HCT116 (cell line): ENCODE data around the gene PITHD1. TPM values are rescaled to one million over a fixed set of nuclear protein-coding genes. Genes with fewer than 3 reads are reported as not detected.

Experiments used
- ATAC-seq: fragments of 200-7000 bp; cut with Tn5 transposase; 2 replicates; pipeline ENCODE4 v1.9.1; 2020; ENCODE audit warnings: mild to moderate bottlenecking, moderate library complexity
- BruUV-seq: library from RNA; stranded (reverse); fragments of 400-500 nt; replicated peaks from 2 replicates; lab custom pipeline; 2021; lab: Mats Ljungman, UMichigan
- CTCF ChIA-PET: fragments of 300-600 bp; sonication (Branson Sonifier 250); formaldehyde crosslinking; loops from one replicate; lab custom pipeline; 2021; ENCODE audit warnings: antibody characterized with exemption; lab: Charles Lee
- POLR2A ChIA-PET: fragments of 300-600, 350-600 bp; sonication (Branson Sonifier 250); formaldehyde crosslinking; loops from one replicate; lab custom pipeline; 2021; ENCODE audit warnings: antibody characterized with exemption; lab: Charles Lee
- RAD21 ChIA-PET, 2 experiments: fragments of 300-600 bp; sonication (Branson Sonifier 250); formaldehyde crosslinking; loops; one replicate each; lab custom pipeline; 2023; ENCODE audit warnings: low total read pairs in 2 of 2; ENCODE audit not compliant: uncharacterized antibody in 2 of 2, unreplicated experiment in 2 of 2, low non-redundant PET in 1 of 2; lab: Charles Lee
- DNase-seq: peaks from one replicate; pipeline ENCODE4 v3.0.0-alpha.2; 2010; ENCODE audit warnings: low read depth, low spot score
- H2AFZ ChIP-seq: fragments of 200-600 bp; shearing (Covaris generic), sonication (generic); 2 replicates; pipeline ENCODE4 v1.6.1; 2017; ENCODE audit warnings: low read depth, mixed run types, mixed read lengths, antibody characterized with exemption, low read length; ENCODE audit not compliant: poor library complexity, severe bottlenecking
- H3K27ac ChIP-seq: 2 replicates; pipeline ENCODE4 v1.5.1; 2012; ENCODE audit warnings: low read depth, low read length
- H3K27me3 ChIP-seq: fragments of 200-600 bp; sonication (generic); 2 replicates; pipeline ENCODE4 v1.6.1; 2016; ENCODE audit warnings: mixed run types, low read length, mixed read lengths; ENCODE audit not compliant: insufficient read depth
- H3K36me3 ChIP-seq, 2 experiments: fragments of 200-500 bp in 1 of 2; fragments of 200-600 bp in 1 of 2; sonication (Bioruptor generic) in 1 of 2; sonication (generic) in 1 of 2; 2 replicates each; pipeline versions ENCODE4 v1.5.1 to v1.6.1; 2014 to 2016; ENCODE audit warnings: low read length in 2 of 2, inconsistent platforms in 1 of 2, mixed read lengths in 1 of 2, mixed run types in 1 of 2; ENCODE audit not compliant: insufficient read depth in 2 of 2, control insufficient read depth in 1 of 2
- H3K4me1 ChIP-seq, 2 experiments: fragments of 200-600 bp in 1 of 2; sonication (generic) in 1 of 2; 2 replicates each; pipeline versions ENCODE4 v1.5.1 to v1.6.1; 2012 to 2017; ENCODE audit warnings: low read length in 2 of 2, inconsistent platforms in 1 of 2, mild to moderate bottlenecking in 1 of 2, mixed read lengths in 1 of 2, mixed run types in 1 of 2, moderate library complexity in 1 of 2; ENCODE audit not compliant: insufficient read depth in 2 of 2, control insufficient read depth in 1 of 2
- H3K4me2 ChIP-seq: fragments of 200-600 bp; sonication (generic); 2 replicates; pipeline ENCODE4 v1.6.1; 2017; ENCODE audit warnings: mixed run types, low read length, mixed read lengths
- H3K4me3 ChIP-seq, 2 experiments: fragments of 200-600 bp in 1 of 2; sonication (generic) in 1 of 2; replicated peaks in 1 of 2; 2 replicates each; pipeline ENCODE4 v1.5.1; 2011 to 2016; ENCODE audit warnings: low read length in 2 of 2, control low read depth in 1 of 2, low read depth in 1 of 2, mild to moderate bottlenecking in 1 of 2, mixed read lengths in 1 of 2, mixed run types in 1 of 2
- H3K79me2 ChIP-seq: fragments of 200-600 bp; sonication (generic); 2 replicates; pipeline ENCODE4 v1.6.1; 2017; ENCODE audit warnings: mild to moderate bottlenecking, mixed run types, low read length, moderate library complexity, mixed read lengths; ENCODE audit not compliant: insufficient read depth
- H3K9ac ChIP-seq: fragments of 200-600 bp; sonication (generic); 2 replicates; pipeline ENCODE4 v1.6.1; 2016; ENCODE audit warnings: low read length, mixed read lengths
- H3K9me2 ChIP-seq: fragments of 200-600 bp; sonication (generic), shearing (Covaris generic); 2 replicates; pipeline ENCODE4 v1.6.1; 2017; ENCODE audit warnings: mixed run types, mild to moderate bottlenecking, moderate library complexity; ENCODE audit not compliant: insufficient read depth
- H3K9me3 ChIP-seq, 2 experiments: fragments of 200-500 bp in 1 of 2; fragments of 200-600 bp in 1 of 2; sonication (Bioruptor generic) in 1 of 2; sonication (generic) in 1 of 2; 2 replicates each; pipeline ENCODE4 v1.6.1; 2014 to 2017; ENCODE audit warnings: low read length in 2 of 2, mixed read lengths in 2 of 2, inconsistent platforms in 1 of 2, low read depth in 1 of 2, mild to moderate bottlenecking in 1 of 2, mixed run types in 1 of 2, moderate library complexity in 1 of 2; ENCODE audit not compliant: control insufficient read depth in 1 of 2, insufficient read depth in 1 of 2
- H4K20me1 ChIP-seq: fragments of 200-600 bp; sonication (generic), shearing (Covaris generic); 2 replicates; pipeline ENCODE4 v1.6.1; 2017; ENCODE audit warnings: mixed run types, mild to moderate bottlenecking, moderate library complexity; ENCODE audit not compliant: insufficient read depth
- CEBPB ChIP-seq: IDR thresholded peaks from 2 replicates; pipeline ENCODE4 v1.6.1; 2012; ENCODE audit warnings: low read depth
- EGR1 ChIP-seq: IDR thresholded peaks from 2 replicates; pipeline ENCODE4 v1.6.1; 2012; ENCODE audit warnings: low read depth
- EZH2 ChIP-seq: fragments of 200-600 bp; sonication (generic); IDR thresholded peaks from 2 replicates; pipeline ENCODE4 v1.6.1; 2017; ENCODE audit warnings: antibody characterized with exemption, mixed run types
- EZH2phosphoT487 ChIP-seq: fragments of 200-600 bp; IDR thresholded peaks from 2 replicates; pipeline ENCODE4 v1.6.1; 2018; ENCODE audit warnings: antibody characterized with exemption, borderline replicate concordance
- FOSL1 ChIP-seq: IDR thresholded peaks from 2 replicates; pipeline ENCODE4 v1.6.1; 2012; ENCODE audit warnings: low read depth
- POLR2A ChIP-seq: IDR thresholded peaks from 2 replicates; pipeline ENCODE4 v1.7.0; 2011; ENCODE audit warnings: borderline replicate concordance; ENCODE audit not compliant: insufficient read depth, insufficient read length; ENCODE audit errors: extremely low read depth
- POLR2AphosphoS5 ChIP-seq: IDR thresholded peaks from 2 replicates; pipeline ENCODE4 v1.6.1; 2011; ENCODE audit warnings: mild to moderate bottlenecking, low read depth, low read length, moderate library complexity
- RAD21 ChIP-seq: IDR thresholded peaks from 2 replicates; pipeline ENCODE4 v1.6.1; 2012; ENCODE audit warnings: low read depth, mild to moderate bottlenecking
- SIN3A ChIP-seq: IDR thresholded peaks from 2 replicates; pipeline ENCODE4 v1.6.1; 2012; ENCODE audit warnings: low read depth
- SRF ChIP-seq: IDR thresholded peaks from 2 replicates; pipeline ENCODE4 v1.6.1; 2012; ENCODE audit warnings: low read depth
- TCF7L2 ChIP-seq: IDR thresholded peaks from 2 replicates; pipeline ENCODE4 v1.7.0; 2011; ENCODE audit warnings: borderline replicate concordance, inconsistent platforms; ENCODE audit not compliant: insufficient read depth, insufficient read length; ENCODE audit errors: extremely low read depth
- YY1 ChIP-seq: IDR thresholded peaks from 2 replicates; pipeline ENCODE4 v1.6.1; 2011; ENCODE audit warnings: low read length, low read depth, moderate library complexity, mild to moderate bottlenecking; ENCODE audit not compliant: insufficient replicate concordance; ENCODE audit errors: extremely low read depth
- ZFX ChIP-seq: fragments of 450-650 bp; IDR thresholded peaks from 2 replicates; pipeline ENCODE4 v1.6.1; 2017
- ZNF274 ChIP-seq: fragments of 200-500 bp; sonication (Bioruptor generic); IDR thresholded peaks from 2 replicates; pipeline ENCODE4 v1.6.1; 2014; ENCODE audit warnings: mild to moderate bottlenecking, low read depth, low read length, inconsistent platforms
- intact Hi-C: fragments of 100-400 bp; cut with micrococcal nuclease; formaldehyde crosslinking; loops from 2 replicates; pipeline ENCODE4 v1.10.0; 2022
- total RNA-seq: library from RNA; stranded (reverse); gene quantifications from one replicate; pipeline ENCODE4 v1.2.1, GENCODE V29; 2021; ENCODE audit not compliant: unreplicated experiment
- TF ChIP-seq, protein P1 (sequence below): IDR thresholded peaks from 2 replicates; pipeline ENCODE4 v1.6.1; 2012
- TF ChIP-seq, protein P2 (sequence below): IDR thresholded peaks from 2 replicates; pipeline ENCODE4 v1.6.1; 2011; ENCODE audit warnings: mild to moderate bottlenecking, low read length, moderate library complexity; ENCODE audit not compliant: insufficient replicate concordance; ENCODE audit errors: extremely low read depth
- TF ChIP-seq, protein P3 (sequence below), 3 experiments: fragments of 200-600 bp in 1 of 3; sonication (generic) in 1 of 3; IDR thresholded peaks in 2 of 3; conservative IDR thresholded peaks in 1 of 3; 2 replicates each; pipeline ENCODE4 v1.5.1; 2012 to 2017; ENCODE audit warnings: low read depth in 2 of 3, low read length in 2 of 3, antibody characterized with exemption in 1 of 3, borderline replicate concordance in 1 of 3, control low read depth in 1 of 3, mild to moderate bottlenecking in 1 of 3, mixed read lengths in 1 of 3, mixed run types in 1 of 3, moderate library complexity in 1 of 3; ENCODE audit not compliant: insufficient read depth in 1 of 3
- TF ChIP-seq, protein P4 (sequence below): IDR thresholded peaks from 2 replicates; pipeline ENCODE4 v1.6.1; 2012; ENCODE audit warnings: low read depth

Gene PITHD1
- total RNA-seq, 1 experiment from 2014 or later: 57.2 TPM

DNA sequence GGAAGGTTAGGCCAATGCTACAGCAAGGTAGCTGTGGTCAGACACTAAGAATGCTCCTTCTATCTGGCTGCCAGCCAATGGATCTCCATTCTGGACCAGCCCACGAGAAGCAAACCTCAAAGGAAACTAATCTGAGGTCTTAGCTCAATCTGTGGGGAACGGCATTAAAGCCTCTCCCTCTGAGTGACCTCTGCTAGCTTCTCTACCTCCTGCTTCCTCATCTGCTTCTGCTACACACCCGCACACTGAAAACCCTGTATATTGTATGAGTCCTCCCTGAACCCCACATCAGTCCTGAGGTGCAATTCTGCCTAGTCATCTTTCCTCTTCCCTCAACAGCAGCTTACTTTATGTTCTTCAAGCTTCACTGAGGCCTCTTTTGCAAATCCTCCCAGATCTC lies 29.2 kb downstream of the PITHD1 start:
- Histone ChIP-seq H3K4me1 (peaks cover 6 to 15% of the 10 kb centered on the region in 2 experiments; a peak in 2 of 4 replicates), H3K36me3 (0 out of 4 replicates have a peak, but pooled peaks cover 0 to 2% of the 10 kb centered on the region in 2 experiments), H3K27me3 (no peaks in the 10 kb centered on the region), H3K9me3 (no peaks in the 10 kb centered on the region), H3K27ac (no peak overlapping the region), H4K20me1 (no peaks in the 10 kb centered on the region), H3K79me2 (no peaks in the 10 kb centered on the region), H3K4me2 (no peak overlapping the region), H2AFZ (no peak overlapping the region), H3K9me2 (no peaks in the 10 kb centered on the region), H3K9ac (no peak overlapping the region), H3K4me3 (no peak overlapping the region)
- POLR2A ChIA-PET: interaction anchor here (1.2 kb wide), 1 partner anchor 30 kb away, joined by 4 read pairs; the partner anchor contains the start of gene PITHD1
- TF ChIP-seq EGR1 (no peak), YY1 (no peak), TCF7L2 (no peak), SRF (no peak), ZNF274 (no peak), ZFX (no peak), FOSL1 (no peak), CEBPB (no peak), EZH2 (no peak), RAD21 (no peak), EZH2phosphoT487 (no peak), POLR2A (no peak), SIN3A (no peak), POLR2AphosphoS5 (no peak)
- TF ChIP-seq, protein P1, sequence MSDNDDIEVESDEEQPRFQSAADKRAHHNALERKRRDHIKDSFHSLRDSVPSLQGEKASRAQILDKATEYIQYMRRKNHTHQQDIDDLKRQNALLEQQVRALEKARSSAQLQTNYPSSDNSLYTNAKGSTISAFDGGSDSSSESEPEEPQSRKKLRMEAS: no peak
- TF ChIP-seq, protein P2, sequence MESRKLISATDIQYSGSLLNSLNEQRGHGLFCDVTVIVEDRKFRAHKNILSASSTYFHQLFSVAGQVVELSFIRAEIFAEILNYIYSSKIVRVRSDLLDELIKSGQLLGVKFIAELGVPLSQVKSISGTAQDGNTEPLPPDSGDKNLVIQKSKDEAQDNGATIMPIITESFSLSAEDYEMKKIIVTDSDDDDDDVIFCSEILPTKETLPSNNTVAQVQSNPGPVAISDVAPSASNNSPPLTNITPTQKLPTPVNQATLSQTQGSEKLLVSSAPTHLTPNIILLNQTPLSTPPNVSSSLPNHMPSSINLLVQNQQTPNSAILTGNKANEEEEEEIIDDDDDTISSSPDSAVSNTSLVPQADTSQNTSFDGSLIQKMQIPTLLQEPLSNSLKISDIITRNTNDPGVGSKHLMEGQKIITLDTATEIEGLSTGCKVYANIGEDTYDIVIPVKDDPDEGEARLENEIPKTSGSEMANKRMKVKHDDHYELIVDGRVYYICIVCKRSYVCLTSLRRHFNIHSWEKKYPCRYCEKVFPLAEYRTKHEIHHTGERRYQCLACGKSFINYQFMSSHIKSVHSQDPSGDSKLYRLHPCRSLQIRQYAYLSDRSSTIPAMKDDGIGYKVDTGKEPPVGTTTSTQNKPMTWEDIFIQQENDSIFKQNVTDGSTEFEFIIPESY: no peak
- TF ChIP-seq, protein P3, sequence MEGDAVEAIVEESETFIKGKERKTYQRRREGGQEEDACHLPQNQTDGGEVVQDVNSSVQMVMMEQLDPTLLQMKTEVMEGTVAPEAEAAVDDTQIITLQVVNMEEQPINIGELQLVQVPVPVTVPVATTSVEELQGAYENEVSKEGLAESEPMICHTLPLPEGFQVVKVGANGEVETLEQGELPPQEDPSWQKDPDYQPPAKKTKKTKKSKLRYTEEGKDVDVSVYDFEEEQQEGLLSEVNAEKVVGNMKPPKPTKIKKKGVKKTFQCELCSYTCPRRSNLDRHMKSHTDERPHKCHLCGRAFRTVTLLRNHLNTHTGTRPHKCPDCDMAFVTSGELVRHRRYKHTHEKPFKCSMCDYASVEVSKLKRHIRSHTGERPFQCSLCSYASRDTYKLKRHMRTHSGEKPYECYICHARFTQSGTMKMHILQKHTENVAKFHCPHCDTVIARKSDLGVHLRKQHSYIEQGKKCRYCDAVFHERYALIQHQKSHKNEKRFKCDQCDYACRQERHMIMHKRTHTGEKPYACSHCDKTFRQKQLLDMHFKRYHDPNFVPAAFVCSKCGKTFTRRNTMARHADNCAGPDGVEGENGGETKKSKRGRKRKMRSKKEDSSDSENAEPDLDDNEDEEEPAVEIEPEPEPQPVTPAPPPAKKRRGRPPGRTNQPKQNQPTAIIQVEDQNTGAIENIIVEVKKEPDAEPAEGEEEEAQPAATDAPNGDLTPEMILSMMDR (IDR thresholded peaks at IDR 0.05 in 2 of 3, conservative IDR thresholded peaks at IDR 0.05 in 1 of 3; ENCODE audit: borderline replicate concordance in 1 of 3, insufficient read depth in 1 of 3, low read depth in 2 of 3, low read length in 2 of 3): no peak
- TF ChIP-seq, protein P4, sequence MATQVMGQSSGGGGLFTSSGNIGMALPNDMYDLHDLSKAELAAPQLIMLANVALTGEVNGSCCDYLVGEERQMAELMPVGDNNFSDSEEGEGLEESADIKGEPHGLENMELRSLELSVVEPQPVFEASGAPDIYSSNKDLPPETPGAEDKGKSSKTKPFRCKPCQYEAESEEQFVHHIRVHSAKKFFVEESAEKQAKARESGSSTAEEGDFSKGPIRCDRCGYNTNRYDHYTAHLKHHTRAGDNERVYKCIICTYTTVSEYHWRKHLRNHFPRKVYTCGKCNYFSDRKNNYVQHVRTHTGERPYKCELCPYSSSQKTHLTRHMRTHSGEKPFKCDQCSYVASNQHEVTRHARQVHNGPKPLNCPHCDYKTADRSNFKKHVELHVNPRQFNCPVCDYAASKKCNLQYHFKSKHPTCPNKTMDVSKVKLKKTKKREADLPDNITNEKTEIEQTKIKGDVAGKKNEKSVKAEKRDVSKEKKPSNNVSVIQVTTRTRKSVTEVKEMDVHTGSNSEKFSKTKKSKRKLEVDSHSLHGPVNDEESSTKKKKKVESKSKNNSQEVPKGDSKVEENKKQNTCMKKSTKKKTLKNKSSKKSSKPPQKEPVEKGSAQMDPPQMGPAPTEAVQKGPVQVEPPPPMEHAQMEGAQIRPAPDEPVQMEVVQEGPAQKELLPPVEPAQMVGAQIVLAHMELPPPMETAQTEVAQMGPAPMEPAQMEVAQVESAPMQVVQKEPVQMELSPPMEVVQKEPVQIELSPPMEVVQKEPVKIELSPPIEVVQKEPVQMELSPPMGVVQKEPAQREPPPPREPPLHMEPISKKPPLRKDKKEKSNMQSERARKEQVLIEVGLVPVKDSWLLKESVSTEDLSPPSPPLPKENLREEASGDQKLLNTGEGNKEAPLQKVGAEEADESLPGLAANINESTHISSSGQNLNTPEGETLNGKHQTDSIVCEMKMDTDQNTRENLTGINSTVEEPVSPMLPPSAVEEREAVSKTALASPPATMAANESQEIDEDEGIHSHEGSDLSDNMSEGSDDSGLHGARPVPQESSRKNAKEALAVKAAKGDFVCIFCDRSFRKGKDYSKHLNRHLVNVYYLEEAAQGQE: no peak
- intact Hi-C loops: no loop called here
- CTCF ChIA-PET: no interaction called here
- no TSS peak for BruUV-seq
- no peak for DNase-seq
- no peak for ATAC-seq
- RAD21 ChIA-PET: interaction anchor here (0.6 kb wide), 2 partner anchors 29 to 30 kb away, joined by 3 read pairs; partner anchors contain the start of gene PITHD1 (in 1 of the 2)
